ENCODE results near the gene CAMK1D.
"Not testable (repeated sequence)": the region's sequence is repeated elsewhere in the genome, so short reads cannot be mapped to it uniquely, and the experiment has no call there.

The CAMK1D gene

DNA sequence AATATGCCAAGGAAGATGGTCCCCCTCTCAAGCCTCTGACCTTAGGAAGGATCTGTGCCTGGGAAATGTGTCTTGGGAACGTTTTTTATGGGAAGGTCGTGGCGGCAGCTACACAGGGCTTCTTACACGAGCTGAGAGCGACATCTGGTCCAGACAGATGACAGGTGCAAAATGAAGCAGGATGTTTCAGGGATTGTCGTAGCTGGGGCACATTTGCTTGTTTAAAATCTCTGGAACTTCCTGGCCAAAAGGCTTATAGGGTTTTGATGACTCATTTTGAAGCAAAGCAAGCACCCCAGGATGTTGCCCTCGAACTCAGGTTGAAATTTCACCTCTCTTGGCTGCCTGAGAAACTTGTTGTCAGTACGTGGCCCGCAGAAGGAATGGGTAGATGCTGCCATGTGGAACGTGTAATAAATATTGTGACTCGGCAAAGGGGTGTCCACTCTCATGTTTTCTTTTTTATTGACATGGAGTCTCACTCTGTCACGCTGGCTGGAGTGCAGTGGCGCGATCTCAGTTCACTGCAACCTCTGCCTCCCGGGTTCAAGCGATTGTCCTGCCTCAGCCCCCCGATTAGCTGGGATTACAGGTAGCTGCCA is 117.5 kb downstream of the CAMK1D start:
- no peak for DNase-seq (ENCODE audit: low read depth)

DNA sequence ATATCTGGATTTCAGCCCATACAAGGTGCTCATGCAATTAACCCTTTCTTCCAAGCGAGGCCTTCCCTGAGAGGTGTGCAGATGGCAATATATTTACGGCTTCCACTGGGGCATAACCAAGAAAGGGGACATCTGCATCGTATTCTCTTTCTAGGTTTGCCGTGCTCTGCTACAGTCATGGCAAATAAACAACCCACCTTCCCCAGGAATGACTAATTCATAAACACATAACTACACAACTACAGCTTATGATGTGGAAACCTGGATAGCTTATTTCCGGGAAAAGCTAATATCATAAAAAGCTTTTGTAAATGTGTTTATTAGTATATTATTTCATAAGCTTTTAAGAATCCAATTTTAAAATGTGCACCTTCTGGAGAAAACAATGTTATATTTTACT is 120.0 kb downstream of the CAMK1D start:
- no peak for DNase-seq (ENCODE audit: low read depth)

DNA sequence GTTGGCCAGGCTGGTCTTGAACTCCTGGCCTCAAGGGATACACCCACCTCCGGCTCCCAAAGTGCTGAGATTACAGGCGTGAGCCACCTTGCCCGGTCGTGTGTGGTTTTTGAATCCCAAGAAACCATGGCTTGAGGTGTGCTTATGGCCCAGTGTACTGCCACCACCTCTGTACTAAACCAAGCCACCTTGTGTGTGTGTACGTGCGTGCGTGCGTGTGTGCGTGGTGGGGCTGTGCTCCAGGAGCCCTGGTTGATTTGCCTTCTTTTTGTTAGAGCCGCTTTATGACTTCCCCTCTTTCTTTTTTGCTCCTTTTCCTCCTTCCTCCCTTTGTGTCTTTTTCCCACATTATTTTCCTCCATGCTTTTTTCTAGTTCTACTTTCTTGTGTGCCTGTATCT is 121.4 kb downstream of the CAMK1D start:
- no peak for DNase-seq (ENCODE audit: low read depth)

DNA sequence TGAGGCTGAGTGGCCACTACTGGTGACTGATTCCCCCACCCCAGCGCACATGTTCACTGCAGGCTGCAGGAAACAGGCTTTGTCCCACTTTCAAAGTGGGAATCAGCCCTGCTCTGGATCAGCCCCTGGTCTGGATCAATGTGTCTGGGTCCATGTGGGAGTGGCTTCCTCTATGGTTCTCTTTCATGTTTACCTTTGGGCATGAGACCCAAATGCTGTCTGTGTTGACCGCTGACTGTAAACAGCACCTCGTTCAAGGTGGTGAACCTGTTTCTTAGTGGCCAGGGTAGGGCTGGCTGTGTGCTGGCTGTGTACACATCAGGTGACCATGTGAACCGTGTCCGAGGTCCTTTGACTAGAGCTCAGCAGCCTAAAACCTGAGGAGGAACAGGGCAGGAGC is 121.8 kb downstream of the CAMK1D start:
- no peak for DNase-seq (ENCODE audit: low read depth)

DNA sequence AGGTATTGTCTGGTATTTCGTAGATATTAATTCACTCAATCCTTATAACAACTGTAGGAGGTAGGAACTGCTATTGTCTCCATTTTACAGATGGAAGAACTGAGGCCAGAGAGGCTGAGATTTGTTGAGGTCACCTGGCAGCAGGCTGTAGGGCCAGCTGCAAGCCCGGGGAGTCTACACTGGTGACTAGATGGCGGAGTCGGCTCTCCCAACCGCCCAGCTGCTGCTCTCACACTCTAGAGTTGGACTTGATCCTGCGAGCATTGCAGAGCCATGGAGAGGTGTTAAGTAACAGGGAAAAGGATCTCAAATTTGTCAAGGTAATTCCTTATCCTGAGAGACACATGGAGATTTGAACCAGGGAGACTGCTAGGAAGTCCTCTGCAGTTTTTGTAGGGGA is 124.1 kb downstream of the CAMK1D start:
- no peak for DNase-seq (ENCODE audit: low read depth)

DNA sequence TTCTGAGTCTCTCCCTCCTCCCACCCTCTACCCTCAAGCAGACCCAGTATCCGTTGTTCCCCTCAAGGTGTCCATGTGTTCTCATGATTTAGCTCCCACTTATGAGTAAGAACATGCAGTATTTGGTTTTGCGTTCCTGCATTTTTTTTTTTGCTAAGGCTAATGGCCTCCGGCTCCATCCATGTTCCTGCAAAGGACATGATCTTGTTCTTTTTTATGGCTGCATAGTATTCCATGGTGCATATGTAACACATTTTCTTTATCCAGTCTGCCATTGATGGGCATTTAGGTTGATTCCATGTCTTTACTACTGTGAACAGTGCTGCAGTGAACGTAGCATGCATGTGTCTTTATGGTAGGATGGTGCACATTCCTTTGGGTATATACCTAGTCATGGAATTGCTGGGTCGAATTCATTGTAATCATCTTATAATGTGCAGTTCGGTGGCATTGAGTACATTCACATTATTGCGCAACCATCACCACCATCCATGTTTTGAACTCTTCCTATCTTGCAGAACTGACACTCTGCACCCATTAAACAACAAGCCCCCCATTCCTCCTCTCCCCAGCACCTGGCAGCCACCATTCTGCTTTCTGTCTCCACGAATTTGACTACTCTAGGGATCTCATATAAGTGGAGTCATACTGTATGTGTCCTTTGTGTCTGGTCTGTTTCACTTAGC is 125.5 kb downstream of the CAMK1D start:
- no peak for DNase-seq (ENCODE audit: low read depth)

DNA sequence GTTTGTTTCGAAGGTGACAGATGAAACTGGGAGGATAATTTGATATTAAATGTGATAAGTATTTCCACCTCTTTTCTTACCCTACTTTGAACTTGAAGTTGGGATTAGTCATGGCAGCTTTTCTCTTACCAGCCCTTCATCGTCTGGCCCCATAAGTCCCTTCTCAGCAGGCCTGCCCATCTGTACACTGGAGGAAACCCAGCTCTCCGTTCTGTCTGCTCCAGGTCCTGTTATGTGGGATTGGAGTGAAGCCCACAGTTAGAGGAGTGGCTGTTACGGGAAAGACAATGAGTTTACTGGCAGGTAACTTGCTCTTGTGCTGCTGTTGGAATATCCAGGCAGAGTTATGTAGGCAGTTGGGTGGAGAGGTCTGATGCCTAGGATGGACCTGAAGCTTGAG is 127.3 kb downstream of the CAMK1D start:
- no peak for DNase-seq (ENCODE audit: low read depth)

DNA sequence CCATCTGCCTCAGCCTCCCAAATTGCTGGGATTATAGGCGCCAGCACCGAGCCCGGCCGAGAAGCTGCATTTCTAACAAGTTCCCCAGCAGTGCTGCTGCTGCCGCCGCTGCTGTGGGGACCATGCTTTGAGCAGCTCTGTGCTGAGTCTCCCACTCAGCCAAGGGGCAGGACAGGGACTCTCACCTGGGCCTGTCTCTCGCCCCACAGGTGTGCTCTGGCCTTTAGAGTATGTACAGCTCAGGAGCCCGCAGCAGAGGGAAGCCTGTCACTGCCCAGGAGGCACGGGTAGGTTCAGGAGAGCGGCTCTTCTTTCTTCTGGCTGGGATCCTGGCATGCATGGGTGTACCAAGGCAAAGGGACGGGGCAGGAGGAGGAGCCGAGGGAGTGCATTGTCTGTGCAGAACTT is 130.1 kb downstream of the CAMK1D start:
- DNase-seq (ENCODE audit: low read depth), result no peak

DNA sequence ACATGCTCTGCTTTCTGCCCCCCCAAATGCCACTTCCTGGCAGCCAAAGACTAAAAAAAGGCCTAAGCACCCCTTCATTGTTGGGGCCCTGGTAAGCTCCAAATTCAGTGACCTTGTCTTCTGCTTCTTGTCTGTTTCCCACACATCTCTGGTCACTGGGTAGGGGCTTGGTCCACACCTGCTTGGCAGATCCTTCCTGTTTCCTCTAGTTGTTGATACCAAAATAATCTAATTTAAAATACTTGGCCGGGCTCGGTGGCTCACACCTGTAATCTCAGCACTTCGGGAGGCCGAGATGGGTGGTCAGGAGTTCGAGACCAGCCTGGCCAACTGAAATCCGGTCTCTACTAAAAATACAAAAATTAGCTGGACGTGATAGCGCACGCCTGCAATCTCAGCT is 130.6 kb downstream of the CAMK1D start:
- no peak for DNase-seq (ENCODE audit: low read depth)

DNA sequence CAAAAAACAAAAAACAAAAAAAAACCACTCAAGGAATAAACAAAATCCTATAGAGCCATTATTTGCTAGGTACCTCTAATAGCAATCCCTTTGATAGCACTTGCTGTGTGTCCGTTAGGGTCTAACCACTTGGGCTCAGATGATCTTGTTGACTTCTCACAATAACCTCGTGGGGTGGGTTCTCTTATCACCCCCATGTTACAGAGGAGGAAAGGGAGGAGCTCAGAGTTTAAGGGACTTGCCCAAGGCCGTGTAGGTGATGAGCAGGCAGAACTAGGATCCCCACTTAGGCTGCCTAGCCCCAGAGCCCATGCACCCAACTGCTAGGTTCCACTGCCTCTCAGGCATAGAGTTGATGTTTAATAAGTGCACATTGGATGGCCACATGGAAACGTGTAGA is 131.1 kb downstream of the CAMK1D start:
- no peak for DNase-seq (ENCODE audit: low read depth)

DNA sequence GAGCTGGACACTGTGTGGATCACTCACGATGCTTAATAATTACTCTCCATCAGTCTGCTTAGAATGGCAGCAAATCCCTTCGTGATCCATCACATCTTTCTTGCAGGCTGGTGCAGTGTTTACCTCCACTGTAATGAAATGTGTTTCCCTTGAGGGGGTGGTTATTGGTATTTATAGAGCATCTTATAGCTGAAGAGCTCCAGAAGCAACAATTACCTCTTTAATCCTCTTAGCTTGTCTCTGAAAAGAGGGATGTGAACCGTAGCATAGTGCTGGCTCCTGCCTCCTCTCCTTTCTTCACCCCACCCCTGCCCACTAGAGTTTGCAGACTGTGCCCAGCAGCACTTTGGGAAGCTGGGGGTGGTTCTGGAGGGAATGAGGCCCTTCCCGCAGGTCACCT is 132.6 kb downstream of the CAMK1D start:
- DNase-seq (ENCODE audit: low read depth), result no peak

DNA sequence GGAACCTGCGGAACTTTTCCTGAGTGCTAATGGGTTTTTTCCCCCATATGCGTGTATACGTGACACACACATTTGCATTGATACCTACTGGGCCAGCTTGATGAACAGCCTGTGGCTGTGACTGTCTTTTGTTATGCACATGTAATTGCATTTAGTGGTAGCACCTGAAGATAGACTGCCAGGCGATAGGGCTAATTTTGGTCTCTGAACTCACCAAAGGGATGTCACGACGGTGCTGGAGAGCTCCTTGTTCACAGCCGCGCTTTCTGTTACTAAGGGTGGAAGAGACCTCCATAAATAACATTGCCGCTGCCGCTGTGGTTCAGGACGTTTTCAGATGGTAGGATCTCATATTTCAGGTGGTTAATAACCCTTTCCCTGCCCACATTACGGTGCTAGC is 133.2 kb downstream of the CAMK1D start:
- DNase-seq (ENCODE audit: low read depth), result no peak

DNA sequence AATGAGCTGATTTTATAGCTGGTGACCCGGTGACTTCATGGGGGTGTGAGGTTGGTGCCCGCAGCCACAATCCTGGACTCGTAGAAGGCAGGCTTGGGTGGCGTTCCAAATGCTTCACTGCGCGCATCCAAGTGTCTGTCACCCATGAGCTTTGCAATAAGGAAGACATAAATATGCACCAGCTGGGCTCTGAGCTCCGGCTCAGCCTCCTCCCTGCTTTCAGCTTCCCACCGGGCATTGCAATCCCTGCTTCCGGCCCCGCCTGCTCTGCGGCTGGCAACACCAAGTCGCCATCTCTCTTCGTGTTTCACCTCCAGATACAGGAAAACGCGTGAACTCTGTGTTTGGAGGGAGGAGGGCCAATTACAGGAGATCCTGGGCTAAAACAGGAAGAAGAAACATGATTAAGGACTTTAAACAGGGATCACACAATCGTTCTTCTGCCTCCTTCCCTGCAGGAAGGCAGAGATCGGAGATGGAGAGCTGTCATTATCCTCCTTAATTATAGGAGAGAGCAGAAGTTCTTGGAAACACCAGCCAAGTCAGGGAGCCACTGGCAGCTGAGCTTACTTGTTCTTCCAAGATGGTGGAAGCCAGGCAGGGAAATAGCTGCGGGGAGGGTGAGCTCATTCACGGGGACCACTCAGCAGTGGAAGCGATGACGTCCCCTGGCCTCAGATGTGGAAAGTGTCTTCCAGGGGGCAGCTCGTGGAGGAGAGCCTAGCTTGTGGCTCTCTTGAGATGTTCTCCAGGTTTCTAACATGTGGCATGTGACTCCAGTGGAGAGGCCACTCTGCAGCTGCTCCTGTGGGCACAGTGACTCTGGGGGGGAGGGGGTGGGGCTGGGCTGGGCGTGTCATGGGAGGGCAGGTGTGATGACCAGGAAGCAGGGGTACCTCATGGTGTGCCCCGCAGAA is 134.9 kb downstream of the CAMK1D start:
- no peak for DNase-seq (ENCODE audit: low read depth)

DNA sequence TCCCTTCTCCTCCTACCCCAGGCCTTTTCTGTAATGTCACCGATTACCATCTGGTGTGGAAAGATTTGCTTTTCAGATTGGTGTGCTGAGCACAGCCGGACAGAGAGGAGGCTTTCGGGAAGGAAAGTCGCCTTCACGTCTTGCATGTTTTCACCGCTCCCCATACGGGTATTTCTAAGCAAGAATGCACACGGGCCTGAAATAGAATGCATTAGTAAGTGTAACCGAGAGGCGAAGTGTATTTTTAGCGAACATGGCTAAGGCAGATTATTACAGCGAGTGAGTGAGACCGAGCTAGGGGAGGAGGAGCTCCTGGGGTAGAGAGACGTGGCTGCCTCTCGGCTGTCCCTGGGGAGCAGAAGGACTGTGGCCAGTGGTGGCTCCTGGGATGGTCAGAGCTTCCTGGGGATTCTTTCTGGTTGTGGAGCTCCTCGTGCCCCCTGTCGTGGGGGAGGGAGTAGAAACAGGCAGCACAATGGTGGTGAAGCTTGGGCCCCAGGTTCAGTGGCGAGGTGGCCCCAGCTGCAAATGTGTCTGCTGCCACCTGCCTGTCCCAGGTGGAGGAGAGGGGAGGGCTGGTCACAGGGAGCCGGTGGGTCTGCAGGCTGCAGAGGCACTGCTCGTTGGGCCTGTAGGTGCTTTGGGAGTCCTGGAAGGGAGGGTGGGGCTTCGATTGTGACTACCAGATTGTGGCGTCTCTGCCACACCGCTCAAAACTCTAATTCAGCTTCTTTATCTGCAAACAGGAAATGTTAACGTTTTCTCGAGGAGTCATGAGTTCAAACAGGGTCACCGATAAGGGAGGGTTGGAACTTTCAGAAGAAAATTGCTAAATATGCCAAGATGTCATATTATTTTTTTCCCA is 135.8 kb downstream of the CAMK1D start:
- DNase-seq (ENCODE audit: low read depth), result no peak

DNA sequence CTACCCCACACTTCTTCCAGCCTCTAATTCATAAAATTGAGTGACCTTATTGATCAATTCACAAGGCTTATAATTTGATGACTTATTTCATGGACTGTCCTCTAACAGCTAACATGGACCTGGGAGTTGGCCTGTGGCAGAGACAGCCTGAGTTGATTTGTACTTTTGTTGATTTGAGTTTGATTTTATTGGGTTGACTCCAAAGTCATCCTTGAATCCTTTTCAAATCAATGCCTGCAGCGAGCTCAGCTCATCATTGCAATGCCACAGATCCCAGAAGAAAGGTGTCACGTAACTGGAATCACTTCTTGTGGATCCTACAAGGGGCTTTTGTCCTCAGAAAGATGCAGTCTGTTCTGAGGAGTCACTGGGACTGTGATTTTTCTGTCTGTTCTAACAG is 138.0 kb downstream of the CAMK1D start:
- no peak for DNase-seq (ENCODE audit: low read depth)

DNA sequence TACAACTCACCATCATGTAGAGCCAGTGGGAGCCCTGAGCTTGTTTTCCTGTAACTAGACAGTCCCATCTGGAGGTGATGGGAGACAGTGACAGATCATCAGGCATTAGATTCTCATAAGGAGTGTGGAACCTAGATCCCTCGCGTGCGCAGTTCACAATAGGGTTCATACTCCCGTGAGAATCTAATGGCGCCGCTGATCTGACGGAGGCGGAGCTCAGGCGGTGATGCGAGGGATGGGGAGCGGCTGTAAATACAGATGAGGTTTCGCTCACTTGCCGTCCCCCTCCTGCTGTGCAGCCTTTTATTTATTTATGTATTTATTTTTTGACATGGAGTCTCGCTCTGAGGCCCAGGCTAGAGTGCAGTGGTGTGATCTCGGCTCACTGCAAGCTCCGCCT is 139.3 kb downstream of the CAMK1D start:
- DNase-seq (ENCODE audit: low read depth), result no peak

DNA sequence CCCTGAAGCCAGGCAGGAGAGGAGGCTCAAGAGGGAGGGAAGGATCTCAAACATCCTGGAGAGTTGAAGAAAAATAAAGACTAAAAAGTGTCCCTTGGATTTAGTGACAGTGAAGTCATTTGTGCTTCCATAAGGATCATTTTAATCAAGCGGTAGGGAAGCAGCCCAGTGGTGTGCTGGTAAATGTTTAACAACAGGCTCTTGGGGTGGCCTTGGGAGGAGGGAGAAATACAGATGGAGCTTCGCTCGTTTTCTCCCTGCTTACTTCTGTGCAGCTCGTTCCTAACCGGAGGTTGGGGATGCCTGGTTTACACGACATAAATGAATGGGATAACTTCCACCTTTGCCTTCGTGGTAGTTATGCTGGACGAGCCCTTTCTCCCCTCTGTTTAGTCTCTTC is 140.0 kb downstream of the CAMK1D start:
- DNase-seq (ENCODE audit: low read depth), result no peak

DNA sequence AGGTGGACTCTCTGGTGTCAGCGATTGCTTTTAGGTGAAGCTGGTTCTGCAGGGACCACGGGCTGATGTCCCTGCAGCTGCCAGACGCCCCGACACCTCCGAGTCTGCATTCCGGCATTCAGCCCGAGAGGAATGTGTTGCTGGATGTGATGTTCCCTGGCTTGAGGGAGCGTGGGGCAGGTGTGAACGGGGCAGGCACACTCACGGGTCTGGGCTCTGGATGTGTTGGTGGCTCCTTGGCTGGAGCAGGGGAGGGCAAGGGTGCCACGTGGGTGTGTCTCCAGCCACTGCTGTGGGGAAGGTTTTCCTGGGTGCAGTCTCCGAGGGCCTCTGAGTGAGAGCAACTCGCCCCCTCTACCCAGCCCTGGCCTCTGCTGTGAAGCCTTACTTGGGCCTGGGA is 140.5 kb downstream of the CAMK1D start:
- DNase-seq (ENCODE audit: low read depth), result no peak

DNA sequence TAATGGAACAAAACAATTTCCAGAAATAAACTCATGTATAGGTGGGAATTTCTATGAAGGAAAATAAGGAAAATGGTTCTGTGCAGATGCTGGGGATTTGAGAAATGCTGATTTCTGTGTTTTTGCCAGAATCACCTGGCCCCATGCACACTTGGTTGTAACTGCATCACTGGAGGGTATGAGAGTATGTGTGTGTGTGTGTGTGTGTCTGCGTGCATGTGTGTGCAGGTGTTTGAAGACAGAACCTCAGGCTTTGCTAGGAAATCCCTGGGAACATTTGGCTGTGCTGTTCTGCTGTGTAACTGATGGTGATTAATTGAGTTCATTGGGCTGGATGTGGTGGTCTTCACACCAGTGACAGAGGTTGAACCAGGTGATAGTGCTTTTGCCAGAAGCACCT is 141.6 kb downstream of the CAMK1D start:
- DNase-seq (ENCODE audit: low read depth), result no peak

DNA sequence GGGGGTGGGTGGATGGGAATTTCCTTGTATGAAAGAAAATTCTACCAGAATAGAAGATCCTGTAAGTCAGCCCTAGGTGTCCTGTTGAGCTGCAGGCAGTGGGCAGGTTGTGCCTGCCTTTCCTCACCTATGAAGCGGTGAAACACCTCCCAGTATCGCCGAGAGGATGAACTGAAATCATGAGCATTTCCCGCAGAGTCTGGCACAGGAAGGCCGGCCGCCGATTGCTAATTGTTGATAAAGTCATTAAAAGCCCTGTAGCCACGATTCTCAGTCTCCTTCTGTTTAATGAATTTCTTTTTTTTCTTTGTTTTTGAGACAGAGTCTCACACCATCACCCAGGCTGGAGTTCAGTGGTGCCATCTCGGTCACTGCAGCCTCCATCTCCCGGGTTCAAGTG is 142.1 kb downstream of the CAMK1D start:
- no peak for DNase-seq (ENCODE audit: low read depth)

DNA sequence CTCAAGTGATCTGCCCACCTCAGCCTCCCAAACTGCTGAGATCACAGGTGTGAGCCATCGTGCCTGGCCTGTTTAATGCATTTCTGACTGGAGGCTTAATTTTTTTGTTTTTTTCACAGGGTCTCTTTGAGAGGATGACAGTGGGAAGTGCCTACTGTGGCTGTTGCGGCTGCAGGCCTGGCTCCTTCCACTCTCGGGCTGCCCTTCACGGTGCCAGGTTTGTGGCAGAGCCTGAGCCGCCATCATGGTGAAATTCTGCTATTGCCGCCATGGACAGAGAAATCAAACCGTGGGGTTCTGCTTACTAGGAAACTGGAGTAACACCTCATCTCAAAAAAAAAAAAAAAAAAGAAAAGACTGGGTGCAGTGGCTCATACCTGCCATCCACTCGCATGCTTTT is 142.7 kb downstream of the CAMK1D start:
- no peak for DNase-seq (ENCODE audit: low read depth)

DNA sequence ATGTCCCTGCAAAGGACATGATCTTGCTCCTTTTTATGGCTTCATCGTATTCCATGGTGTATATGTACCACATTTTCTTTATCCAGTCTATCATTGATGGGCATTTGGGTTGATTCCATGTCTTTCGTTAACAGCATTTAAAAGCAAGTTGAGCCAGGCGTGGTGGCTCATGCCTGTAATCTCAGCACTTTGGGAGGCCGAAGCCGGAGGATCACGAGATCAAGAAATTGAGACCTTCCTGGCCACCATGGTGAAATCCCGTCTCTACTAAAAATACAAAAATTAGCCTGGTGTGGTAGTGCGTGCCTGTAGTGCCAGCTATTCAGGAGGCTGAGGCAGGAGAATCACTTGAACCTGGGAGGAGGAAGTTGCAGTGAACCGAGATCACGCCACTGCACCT is 147.7 kb downstream of the CAMK1D start:
- not testable (repeated sequence) for DNase-seq (ENCODE audit: low read depth)
